ENCODE results near the gene STYK1. TPM values are rescaled to one million over a fixed set of nuclear protein-coding genes. Genes with fewer than 3 reads are reported as not detected.

Gene STYK1
- total and polyA plus RNA-seq, 8 donors: 0.04 to 0.55 (median 0.17) TPM; not detected in 2

DNA sequence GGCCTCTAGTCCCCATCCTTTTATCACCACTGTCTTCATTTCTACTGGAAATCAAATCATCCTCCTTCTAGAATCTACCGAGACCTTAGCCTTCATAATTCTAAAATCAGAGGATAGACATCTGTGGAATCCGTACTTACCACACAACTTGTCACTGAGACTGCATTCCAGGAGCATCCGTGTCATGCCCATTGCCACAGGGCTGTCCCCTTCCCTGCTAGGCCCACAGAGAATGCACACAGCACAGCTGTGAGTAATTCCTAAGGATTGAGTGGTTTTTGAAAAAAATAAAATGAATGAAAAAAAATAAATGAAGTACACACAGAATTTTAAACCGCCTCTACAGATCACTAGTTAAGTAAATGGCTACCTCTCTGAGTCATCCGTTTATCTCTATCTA lies 39.4 kb downstream of the STYK1 start:
- no peaks in the 10 kb centered on the region for H3K27me3 ChIP-seq
- 80 to 83% methylated on average over 5 of the region's 5 CpGs for WGBS, 2 donors
- TF ChIP-seq, protein P1, sequence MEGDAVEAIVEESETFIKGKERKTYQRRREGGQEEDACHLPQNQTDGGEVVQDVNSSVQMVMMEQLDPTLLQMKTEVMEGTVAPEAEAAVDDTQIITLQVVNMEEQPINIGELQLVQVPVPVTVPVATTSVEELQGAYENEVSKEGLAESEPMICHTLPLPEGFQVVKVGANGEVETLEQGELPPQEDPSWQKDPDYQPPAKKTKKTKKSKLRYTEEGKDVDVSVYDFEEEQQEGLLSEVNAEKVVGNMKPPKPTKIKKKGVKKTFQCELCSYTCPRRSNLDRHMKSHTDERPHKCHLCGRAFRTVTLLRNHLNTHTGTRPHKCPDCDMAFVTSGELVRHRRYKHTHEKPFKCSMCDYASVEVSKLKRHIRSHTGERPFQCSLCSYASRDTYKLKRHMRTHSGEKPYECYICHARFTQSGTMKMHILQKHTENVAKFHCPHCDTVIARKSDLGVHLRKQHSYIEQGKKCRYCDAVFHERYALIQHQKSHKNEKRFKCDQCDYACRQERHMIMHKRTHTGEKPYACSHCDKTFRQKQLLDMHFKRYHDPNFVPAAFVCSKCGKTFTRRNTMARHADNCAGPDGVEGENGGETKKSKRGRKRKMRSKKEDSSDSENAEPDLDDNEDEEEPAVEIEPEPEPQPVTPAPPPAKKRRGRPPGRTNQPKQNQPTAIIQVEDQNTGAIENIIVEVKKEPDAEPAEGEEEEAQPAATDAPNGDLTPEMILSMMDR (IDR thresholded peaks at IDR 0.05): no peak
- no peak for DNase-seq
- H3K4me1 ChIP-seq: no peaks in the 10 kb centered on the region
- H3K4me3 ChIP-seq: no peak overlapping the region
- no peak for FAIRE-seq
- no peak for ATAC-seq
- no peak overlapping the region for H3K27ac ChIP-seq
- no peaks in the 10 kb centered on the region for H3K9me3 ChIP-seq
- intact Hi-C loops (cut with DNase I): no loop called here
- no peaks in the 10 kb centered on the region for H3K36me3 ChIP-seq

DNA sequence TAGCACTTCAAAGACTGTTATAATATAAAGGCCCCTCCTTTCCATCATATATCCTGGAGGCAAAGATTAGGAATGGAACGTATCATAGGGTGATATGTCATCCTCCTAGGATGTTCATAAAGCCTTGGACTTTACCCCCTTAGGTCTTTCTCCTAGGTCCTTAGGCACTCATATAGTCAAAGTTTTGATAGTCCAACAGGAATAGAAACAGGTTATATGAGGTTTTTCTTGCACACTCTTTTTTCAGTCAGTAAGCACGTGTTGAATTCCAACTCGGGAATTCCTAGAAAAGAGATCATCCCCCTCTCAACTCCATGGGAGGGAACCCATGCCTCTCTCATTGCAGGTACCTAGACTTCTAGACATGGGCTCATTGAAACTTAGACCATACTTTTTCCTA lies 40.3 kb downstream of the STYK1 start:
- H3K4me3 ChIP-seq: no peak overlapping the region
- no peaks in the 10 kb centered on the region for H3K27me3 ChIP-seq
- no peaks in the 10 kb centered on the region for H3K9me3 ChIP-seq
- DNase-seq (no peak), FAIRE-seq (no peak), ATAC-seq (no peak)
- H3K4me1 ChIP-seq: no peaks in the 10 kb centered on the region
- H3K27ac ChIP-seq: no peak overlapping the region
- no peaks in the 10 kb centered on the region for H3K36me3 ChIP-seq
- intact Hi-C loops (cut with DNase I): no loop called here
- TF ChIP-seq, protein P1 (IDR thresholded peaks at IDR 0.05): no peak
- 51 to 61% methylated on average over 3 of the region's 3 CpGs for WGBS, 2 donors

GRCh38 chr12:10632226-10632625 lies 41.6 kb downstream of the STYK1 start:
- Histone ChIP-seq H3K4me3 (no peak overlapping the region), H3K27ac (no peak overlapping the region), H3K36me3 (no peaks in the 10 kb centered on the region), H3K9me3 (no peaks in the 10 kb centered on the region), H3K27me3 (no peaks in the 10 kb centered on the region), H3K4me1 (no peaks in the 10 kb centered on the region)
- intact Hi-C loops (cut with DNase I): no loop called here
- DNase-seq: no peak
- FAIRE-seq: no peak
- TF ChIP-seq, protein P1 (IDR thresholded peaks at IDR 0.05): no peak
- ATAC-seq: no peak

GRCh38 chr12:10624605-10625004 lies 49.2 kb downstream of the STYK1 start:
- no peak for FAIRE-seq

GRCh38 chr12:10623131-10623530 lies 50.7 kb downstream of the STYK1 start:
- Histone ChIP-seq H3K27me3 (no peaks in the 10 kb centered on the region), H3K4me1 (no peaks in the 10 kb centered on the region), H3K4me3 (no peak overlapping the region), H3K9me3 (no peaks in the 10 kb centered on the region), H3K27ac (no peak overlapping the region), H3K36me3 (no peaks in the 10 kb centered on the region)
- ATAC-seq (no peak), DNase-seq (no peak), FAIRE-seq (no peak)
- TF ChIP-seq, protein P1 (IDR thresholded peaks at IDR 0.05): no peak
- intact Hi-C loops (cut with DNase I): no loop called here

More at GRCh38 chr12:10624605-10625004, 49.2 kb downstream of the STYK1 start:
- Histone ChIP-seq H3K36me3 (no peaks in the 10 kb centered on the region), H3K4me3 (no peak overlapping the region), H3K27me3 (no peaks in the 10 kb centered on the region), H3K4me1 (no peaks in the 10 kb centered on the region), H3K9me3 (no peaks in the 10 kb centered on the region), H3K27ac (no peak overlapping the region)
- intact Hi-C loops (cut with DNase I): no loop called here
- no peak for ATAC-seq
- TF ChIP-seq, protein P1 (IDR thresholded peaks at IDR 0.05): no peak
- WGBS, 2 donors: 42 to 44% methylated on average over 3 of the region's 3 CpGs
- DNase-seq: no peak

Measured in pancreas (tissue), 10 donors.